CD8-positive, alpha-beta memory T cell (primary cell): ENCODE results near the gene ATP5PD. TPM values are rescaled to one million over a fixed set of nuclear protein-coding genes. Genes with fewer than 3 reads are reported as not detected.

Experiments used
- CTCF ChIA-PET: fragments of 350-600 bp; sonication (Branson Sonifier 250); formaldehyde crosslinking; loops from one replicate; lab custom pipeline; 2021; ENCODE audit warnings: antibody characterized with exemption; lab: Charles Lee
- POLR2A ChIA-PET: fragments of 350-600 bp; sonication (Branson Sonifier 250); formaldehyde crosslinking; loops from one replicate; lab custom pipeline; 2021; ENCODE audit warnings: antibody characterized with exemption; lab: Charles Lee
- DNase-seq, 5 donors: peaks; one replicate each; pipeline versions ENCODE4 v3.0.0 to v3.0.0-alpha.2; 2020 to 2022; ENCODE audit warnings: mixed read lengths in 1 of 5
- H3K27ac ChIP-seq: one replicate; pipeline ENCODE4 v1.7.0; 2013; ENCODE audit warnings: low read depth, mild to moderate bottlenecking, low read length, moderate library complexity
- H3K27me3 ChIP-seq: 2 replicates; pipeline ENCODE4 v1.7.0; 2013; ENCODE audit warnings: low read length, mild to moderate bottlenecking; ENCODE audit not compliant: insufficient read depth, poor library complexity, severe bottlenecking
- H3K36me3 ChIP-seq: 2 replicates; pipeline ENCODE4 v1.7.0; 2013; ENCODE audit warnings: mild to moderate bottlenecking, low read length, moderate library complexity; ENCODE audit not compliant: insufficient read depth
- H3K4me1 ChIP-seq: 2 replicates; pipeline ENCODE4 v1.7.0; 2013; ENCODE audit warnings: mild to moderate bottlenecking, low read length, moderate library complexity; ENCODE audit not compliant: insufficient read depth
- H3K4me3 ChIP-seq: 2 replicates; pipeline ENCODE4 v1.7.0; 2013; ENCODE audit warnings: mild to moderate bottlenecking, low read length
- H3K9me3 ChIP-seq: 2 replicates; pipeline ENCODE4 v1.7.0; 2013; ENCODE audit warnings: mild to moderate bottlenecking, low read length
- H3K27ac Mint-ChIP-seq, 8 donors: one replicate each; pipeline ENCODE4 v1.8.0; 2020 to 2021; ENCODE audit warnings: mixed read lengths in 8 of 8, mild to moderate bottlenecking in 6 of 8, inconsistent platforms in 3 of 8, moderate library complexity in 3 of 8
- H3K27me3 Mint-ChIP-seq, 2 donors: one replicate each; pipeline ENCODE4 v1.8.0; 2020 to 2021; ENCODE audit warnings: mixed read lengths in 2 of 2, mild to moderate bottlenecking in 1 of 2, moderate library complexity in 1 of 2
- H3K36me3 Mint-ChIP-seq, 3 donors: one replicate each; pipeline ENCODE4 v1.8.0; 2020 to 2021; ENCODE audit warnings: mixed read lengths in 3 of 3, inconsistent platforms in 1 of 3, mild to moderate bottlenecking in 1 of 3
- H3K4me1 Mint-ChIP-seq, 3 donors: one replicate each; pipeline ENCODE4 v1.8.0; 2020 to 2021; ENCODE audit warnings: mixed read lengths in 3 of 3, inconsistent platforms in 1 of 3, mild to moderate bottlenecking in 1 of 3
- H3K4me3 Mint-ChIP-seq, 7 donors: one replicate each; pipeline ENCODE4 v1.8.0; 2020 to 2021; ENCODE audit warnings: mixed read lengths in 7 of 7, mild to moderate bottlenecking in 6 of 7, moderate library complexity in 4 of 7, inconsistent platforms in 2 of 7
- H3K9me3 Mint-ChIP-seq, 5 donors: one replicate each; pipeline ENCODE4 v1.8.0; 2020 to 2022; ENCODE audit warnings: mixed read lengths in 5 of 5, mild to moderate bottlenecking in 3 of 5, moderate library complexity in 2 of 5, inconsistent platforms in 1 of 5
- polyA plus RNA-seq: library from polyadenylated mRNA; unstranded; fragments of 300-500 nt; fragmentation: Illumina TruSeq; gene quantifications from one replicate; pipeline ENCODE4 v1.2.3, GENCODE V29; 2021
- total RNA-seq, 2 experiments: library from RNA; stranded (reverse); gene quantifications; one replicate each; pipeline ENCODE4 v1.2.3, GENCODE V29; 2021

The ATP5PD gene
- total RNA-seq (100 to 1,000 TPM; 179 to 198 TPM), polyA plus RNA-seq (345 TPM)

GRCh38 chr17:75046407-75047289, at the start of gene ATP5PD, which contains the start of gene KCTD2:
ATP5PD (minus strand) TSS chr17:75046969; CDS start chr17:75042650, 4,319 bp downstream.
KCTD2 (plus strand) TSS chr17:75047225; CDS start chr17:75047251, 26 bp downstream.
- H3K4me1 ChIP-seq = peaks cover 18% of the 10 kb centered on the region
- no peaks in the 10 kb centered on the region for H3K9me3 Mint-ChIP-seq
- H3K9me3 ChIP-seq = no peaks in the 10 kb centered on the region
- DNase-seq = peak; percentile 91 to 95 (median 91)
- peaks cover 13% of the 10 kb centered on the region for H3K36me3 ChIP-seq
- CTCF ChIA-PET = interaction anchor here (1.0 to 2.5 kb wide), 7 partner anchors 11 to 85 kb away, joined by 3 to 12 read pairs (median 4); partner anchors contain the start of gene SLC16A5
- H3K27me3 ChIP-seq = no peaks in the 10 kb centered on the region
- H3K4me3 ChIP-seq = peak within 1 kb of the TSS; percentile 84
- H3K27ac Mint-ChIP-seq = peak within 1 kb of the TSS; percentile 95 to 99 (median 98)
- H3K4me1 Mint-ChIP-seq = peaks cover 36 to 53% (median 51%) of the 10 kb centered on the region in 3 donors
- peak within 1 kb of the TSS; percentile 94 for H3K27ac ChIP-seq
- H3K36me3 Mint-ChIP-seq = peaks cover 0 to 38% (median 7%) of the 10 kb centered on the region in 3 donors
- peak within 1 kb of the TSS; percentile 95 to 99 (median 97) for H3K4me3 Mint-ChIP-seq
- POLR2A ChIA-PET = interaction anchor here (0.6 to 3.4 kb wide), 5 partner anchors 9 to 137 kb away, joined by 3 to 14 read pairs (median 3); partner anchors contain the start of gene SUMO2
- no peaks in the 10 kb centered on the region for H3K27me3 Mint-ChIP-seq

- H3K36me3 Mint-ChIP-seq = peaks cover 0 to 2% (median 2%) of the 10 kb centered on the region in 3 donors
- no peaks in the 10 kb centered on the region for H3K9me3 ChIP-seq
- ChIA-PET POLR2A (interaction anchor here (0.7 kb wide), 1 partner anchor 124 kb away, joined by 3 read pairs; no protein-coding TSS in a partner anchor), CTCF (interaction anchor here (1.2 kb wide), 1 partner anchor 19 kb away, joined by 4 read pairs; no protein-coding TSS in a partner anchor)
- peak overlapping the region; percentile 16 for H3K27ac ChIP-seq
- H3K4me1 Mint-ChIP-seq = peaks cover 0 to 5% (median 4%) of the 10 kb centered on the region in 3 donors
- H3K4me3 ChIP-seq = no peak overlapping the region
- no peak overlapping the region for H3K27ac Mint-ChIP-seq
- no peaks in the 10 kb centered on the region for H3K27me3 Mint-ChIP-seq
- H3K27me3 ChIP-seq = no peaks in the 10 kb centered on the region
- no peak for DNase-seq
- H3K9me3 Mint-ChIP-seq = no peaks in the 10 kb centered on the region
- H3K4me3 Mint-ChIP-seq = no peak overlapping the region
- no peaks in the 10 kb centered on the region for H3K36me3 ChIP-seq
- no peaks in the 10 kb centered on the region for H3K4me1 ChIP-seq
Observed at GRCh38 chr17:75096082-75096625, 49.4 kb upstream of the ATP5PD start.

GRCh38 chr17:75094871-75095399, 48.2 kb upstream of the ATP5PD start:
- Mint-ChIP-seq H3K4me1 (peaks cover 0 to 6% (median 4%) of the 10 kb centered on the region in 3 donors), H3K27ac (no peak overlapping the region), H3K9me3 (no peaks in the 10 kb centered on the region), H3K4me3 (no peak overlapping the region), H3K36me3 (peaks cover 0 to 2% (median 0%) of the 10 kb centered on the region in 3 donors), H3K27me3 (no peaks in the 10 kb centered on the region)
- H3K36me3 ChIP-seq = no peaks in the 10 kb centered on the region
- DNase-seq = no peak
- no peak overlapping the region for H3K4me3 ChIP-seq
- POLR2A ChIA-PET = no interaction called here
- no peaks in the 10 kb centered on the region for H3K9me3 ChIP-seq
- H3K4me1 ChIP-seq = no peaks in the 10 kb centered on the region
- CTCF ChIA-PET = interaction anchor here (1.2 kb wide), 2 partner anchors 19 to 20 kb away, joined by 4 read pairs; no protein-coding TSS in a partner anchor
- H3K27ac ChIP-seq = no peak overlapping the region
- H3K27me3 ChIP-seq = no peaks in the 10 kb centered on the region

GRCh38 chr17:75093548-75094158, 46.9 kb upstream of the ATP5PD start:
- ChIA-PET CTCF (interaction anchor here (1.2 kb wide), 1 partner anchor 20 kb away, joined by 4 read pairs; no protein-coding TSS in a partner anchor), POLR2A (no interaction called here)
- peaks cover 12% of the 10 kb centered on the region for H3K4me1 ChIP-seq
- Mint-ChIP-seq H3K27me3 (no peaks in the 10 kb centered on the region), H3K9me3 (no peaks in the 10 kb centered on the region), H3K4me3 (no peak overlapping the region), H3K27ac (no peak overlapping the region), H3K4me1 (peaks cover 6 to 18% (median 10%) of the 10 kb centered on the region in 3 donors), H3K36me3 (peaks cover 0 to 2% (median 0%) of the 10 kb centered on the region in 3 donors)
- no peak overlapping the region for H3K4me3 ChIP-seq
- DNase-seq = no peak
- no peaks in the 10 kb centered on the region for H3K36me3 ChIP-seq
- no peaks in the 10 kb centered on the region for H3K27me3 ChIP-seq
- no peaks in the 10 kb centered on the region for H3K9me3 ChIP-seq
- H3K27ac ChIP-seq = no peak overlapping the region

GRCh38 chr17:75091855-75092327, 45.1 kb upstream of the ATP5PD start:
- CTCF ChIA-PET = no interaction called here

GRCh38 chr17:75090871-75091854, 44.4 kb upstream of the ATP5PD start:
- CTCF ChIA-PET = interaction anchor here (1.2 kb wide), 1 partner anchor 23 kb away, joined by 6 read pairs; no protein-coding TSS in a partner anchor

More at GRCh38 chr17:75091855-75092327, 45.1 kb upstream of the ATP5PD start:
- no peaks in the 10 kb centered on the region for H3K9me3 Mint-ChIP-seq
- H3K36me3 Mint-ChIP-seq = peaks cover 0 to 2% (median 0%) of the 10 kb centered on the region in 3 donors
- H3K4me1 Mint-ChIP-seq = peaks cover 11 to 23% (median 19%) of the 10 kb centered on the region in 3 donors
- H3K27me3 ChIP-seq = no peaks in the 10 kb centered on the region
- H3K27ac Mint-ChIP-seq = peak overlapping the region in 1 of 8 donors; percentile 66
- no peak overlapping the region for H3K27ac ChIP-seq
- H3K36me3 ChIP-seq = no peaks in the 10 kb centered on the region
- POLR2A ChIA-PET = no interaction called here
- H3K4me3 ChIP-seq = no peak overlapping the region
- no peak for DNase-seq
- no peaks in the 10 kb centered on the region for H3K27me3 Mint-ChIP-seq
- H3K4me1 ChIP-seq = peaks cover 24% of the 10 kb centered on the region
- peak overlapping the region in 1 of 7 donors; percentile 71 for H3K4me3 Mint-ChIP-seq
- H3K9me3 ChIP-seq = no peaks in the 10 kb centered on the region

More at GRCh38 chr17:75090871-75091854, 44.4 kb upstream of the ATP5PD start:
- no peaks in the 10 kb centered on the region for H3K9me3 ChIP-seq
- H3K27ac ChIP-seq = no peak overlapping the region
- no peak overlapping the region for H3K4me3 ChIP-seq
- H3K36me3 ChIP-seq = no peaks in the 10 kb centered on the region
- peaks cover 24% of the 10 kb centered on the region for H3K4me1 ChIP-seq
- no peaks in the 10 kb centered on the region for H3K27me3 ChIP-seq
- no peak for DNase-seq
- H3K36me3 Mint-ChIP-seq = peaks cover 0 to 2% (median 0%) of the 10 kb centered on the region in 3 donors
- H3K27ac Mint-ChIP-seq = peak overlapping the region in 2 of 8 donors; percentile 43 to 66
- H3K9me3 Mint-ChIP-seq = no peaks in the 10 kb centered on the region
- peaks cover 16 to 26% (median 24%) of the 10 kb centered on the region in 3 donors for H3K4me1 Mint-ChIP-seq
- H3K27me3 Mint-ChIP-seq = no peaks in the 10 kb centered on the region
- peak overlapping the region in 1 of 7 donors; percentile 32 for H3K4me3 Mint-ChIP-seq
- POLR2A ChIA-PET = no interaction called here
